GM21825 (cell line): Measurements from ENCODE around the gene C2CD4D.
"Not testable (repeated sequence)": the region's sequence is repeated elsewhere in the genome, so short reads cannot be mapped to it uniquely, and the experiment has no call there.

Experiments used
- ATAC-seq: cut with Tn5 transposase; IDR thresholded peaks from one replicate; pipeline ENCODE4 v1.9.1; 2021; ENCODE audit warnings: mild to moderate bottlenecking, moderate library complexity; ENCODE audit not compliant: unreplicated experiment

The C2CD4D gene

GRCh38 chr1:151839457-151840403, at the start of gene C2CD4D:
C2CD4D (minus strand) TSS chr1:151839820; CDS start chr1:151838989, 831 bp downstream.
- peak; percentile 41 for ATAC-seq

GRCh38 chr1:151888972-151889570, 49.5 kb upstream of the C2CD4D start:
- ATAC-seq: no peak

- ATAC-seq: no peak
Measured at GRCh38 chr1:151887028-151887427, 47.4 kb upstream of the C2CD4D start.

GRCh38 chr1:151885479-151885878, 45.9 kb upstream of the C2CD4D start:
- no peak for ATAC-seq

- ATAC-seq: not testable (repeated sequence)
Measured at GRCh38 chr1:151884879-151885278, 45.3 kb upstream of the C2CD4D start.

GRCh38 chr1:151884445-151884844, 44.8 kb upstream of the C2CD4D start:
- ATAC-seq: not testable (repeated sequence)

GRCh38 chr1:151883898-151884297, 44.3 kb upstream of the C2CD4D start:
- not testable (repeated sequence) for ATAC-seq

GRCh38 chr1:151882918-151883317, 43.3 kb upstream of the C2CD4D start:
- ATAC-seq: not testable (repeated sequence)

- no peak for ATAC-seq
Measured at GRCh38 chr1:151882466-151882865, 42.8 kb upstream of the C2CD4D start.

GRCh38 chr1:151881479-151881878, 41.9 kb upstream of the C2CD4D start:
- ATAC-seq: no peak

GRCh38 chr1:151875419-151876097, 35.9 kb upstream of the C2CD4D start:
- ATAC-seq: no peak

GRCh38 chr1:151872776-151873175, 33.2 kb upstream of the C2CD4D start:
- not testable (repeated sequence) for ATAC-seq

- no peak for ATAC-seq
Measured at GRCh38 chr1:151871284-151872030, 31.8 kb upstream of the C2CD4D start.

- ATAC-seq: no peak
Measured at GRCh38 chr1:151868486-151868885, 28.9 kb upstream of the C2CD4D start.

GRCh38 chr1:151867765-151868411, 28.3 kb upstream of the C2CD4D start:
- no peak for ATAC-seq

- no peak for ATAC-seq
Measured at GRCh38 chr1:151867321-151867720, 27.7 kb upstream of the C2CD4D start.

GRCh38 chr1:151864411-151864810, 24.8 kb upstream of the C2CD4D start:
- no peak for ATAC-seq

- no peak for ATAC-seq
Measured at GRCh38 chr1:151862604-151863003, 23.0 kb upstream of the C2CD4D start.

- no peak for ATAC-seq
Measured at GRCh38 chr1:151860504-151861187, 21.0 kb upstream of the C2CD4D start.

GRCh38 chr1:151859891-151860293, 20.3 kb upstream of the C2CD4D start:
- no peak for ATAC-seq
